GM12878 (cell line): Measurements from ENCODE around the gene USP17L17. TPM values are rescaled to one million over a fixed set of nuclear protein-coding genes. Genes with fewer than 3 reads are reported as not detected.
"Not testable (repeated sequence)": the region's sequence is repeated elsewhere in the genome, so short reads cannot be mapped to it uniquely, and the experiment has no call there.

Experiments
- ATAC-seq: fragments of 200-7000 bp; cut with Tn5 transposase; 3 replicates; pipeline ENCODE4 v1.9.1; 2020; ENCODE audit warnings: mild to moderate bottlenecking, moderate library complexity
- Bru-seq: library from RNA; stranded (reverse); fragments of 400-500 nt; gene quantifications from one replicate; lab custom pipeline; 2021; lab: Mats Ljungman, UMichigan
- BruChase-seq, 2 experiments: library from RNA; stranded (reverse); fragments of 400-500 nt; gene quantifications; one replicate each; lab custom pipeline; 2021; lab: Mats Ljungman, UMichigan
- BruUV-seq: library from RNA; stranded (reverse); fragments of 400-500 nt; replicated peaks from 2 replicates; lab custom pipeline; 2021; lab: Mats Ljungman, UMichigan
- CTCF ChIA-PET: fragments of 300-600 bp; sonication (Branson Sonifier 250); formaldehyde crosslinking; extraction: SDS; loops from one replicate; lab custom pipeline; 2021; ENCODE audit warnings: inconsistent platforms; lab: Yijun Ruan, JAX
- POLR2A ChIA-PET: fragments of 350-600 bp; formaldehyde crosslinking; extraction: SDS; loops from one replicate; lab custom pipeline; 2021; ENCODE audit warnings: inconsistent platforms; lab: Charles Lee
- RAD21 ChIA-PET: fragments of 300-600 bp; sonication (Branson Sonifier 250); formaldehyde crosslinking; loops from one replicate; lab custom pipeline; 2023; ENCODE audit warnings: antibody characterized with exemption; ENCODE audit not compliant: unreplicated experiment; lab: Charles Lee
- SMC1A ChIA-PET: fragments of 300-600 bp; sonication (Branson Sonifier 250); formaldehyde crosslinking; loops from one replicate; lab custom pipeline; 2023; ENCODE audit not compliant: unreplicated experiment, uncharacterized antibody; lab: Charles Lee
- DNase-seq: peaks from one replicate; pipeline ENCODE4 v3.0.0-alpha.2; 2011; ENCODE audit warnings: low read depth, low spot score
- FAIRE-seq: peaks from 3 replicates; lab custom pipeline; 2011; peaks lifted over from hg19 to GRCh38; lab: Jason Lieb, UNC
- H2AFZ ChIP-seq: 2 replicates; pipeline ENCODE4 v1.6.0; 2011; ENCODE audit warnings: low read depth, low read length, control low read depth; ENCODE audit not compliant: control insufficient read depth
- H3K27ac ChIP-seq: 2 replicates; pipeline ENCODE4 v1.5.1; 2011; ENCODE audit warnings: control low read depth; ENCODE audit not compliant: control insufficient read depth, insufficient read depth
- H3K27me3 ChIP-seq, 2 experiments: replicated peaks in 1 of 2; 2 replicates each; pipeline versions ENCODE4 v1.6.0 to v1.6.1; 2011; ENCODE audit warnings: low read length in 1 of 2; ENCODE audit not compliant: control insufficient read depth in 2 of 2, insufficient read depth in 2 of 2
- H3K36me3 ChIP-seq, 2 experiments: 2 replicates each; pipeline ENCODE4 v1.5.1; 2011; ENCODE audit warnings: low read length in 1 of 2; ENCODE audit not compliant: control insufficient read depth in 2 of 2, insufficient read depth in 2 of 2
- H3K4me1 ChIP-seq: 2 replicates; pipeline ENCODE4 v1.6.1; 2011; ENCODE audit warnings: mild to moderate bottlenecking, low read length, moderate library complexity, mixed read lengths; ENCODE audit not compliant: control insufficient read depth, insufficient read depth
- H3K4me2 ChIP-seq: 2 replicates; pipeline ENCODE4 v1.6.0; 2011; ENCODE audit warnings: control low read depth; ENCODE audit not compliant: control insufficient read depth, insufficient read depth
- H3K4me3 ChIP-seq: fragments of 200-600 bp; sonication (generic); 2 replicates; pipeline ENCODE4 v1.5.1; 2016
- H3K79me2 ChIP-seq: 2 replicates; pipeline ENCODE4 v1.6.0; 2011; ENCODE audit warnings: low read length; ENCODE audit not compliant: control insufficient read depth, insufficient read depth
- H3K9ac ChIP-seq: 2 replicates; pipeline ENCODE4 v1.8.0; 2011; ENCODE audit warnings: low read length, control low read depth, mixed read lengths; ENCODE audit not compliant: control insufficient read depth, insufficient read depth
- H3K9me3 ChIP-seq: replicated peaks from 3 replicates; pipeline ENCODE4 v1.5.1; 2011; ENCODE audit warnings: mild to moderate bottlenecking, low read length; ENCODE audit not compliant: control insufficient read depth, insufficient read depth
- H4K20me1 ChIP-seq: 2 replicates; pipeline ENCODE4 v1.6.0; 2011; ENCODE audit not compliant: control insufficient read depth, insufficient read depth
- whole genome bisulfite sequencing: methylation state at CpG from one replicate; pipeline ENCODE4 v1.1.6; 2016; ENCODE audit warnings: low lambda C conversion rate; ENCODE audit not compliant: insufficient replicate concordance, insufficient coverage; ENCODE audit errors: missing lambda C conversion rate; 5-methylcytosine and 5-hydroxymethylcytosine counted together
- in situ Hi-C: fragments of 300-500 bp; cut with MboI; formaldehyde crosslinking; loops from 9 replicates; pipeline ENCODE4 v1.14.3; 2018; ENCODE audit warnings: mixed read lengths
- intact Hi-C: fragments of 100-400 bp; cut with micrococcal nuclease; formaldehyde crosslinking; loops from one replicate; pipeline ENCODE4 v1.14.2; 2022; ENCODE audit not compliant: unreplicated experiment
- long read RNA-seq, 2 experiments: library from polyadenylated mRNA; unstranded; transcript quantifications; one replicate each; pipeline ENCODE4 v2.0.0, GENCODE V29; 2019 to 2020
- polyA minus RNA-seq, 3 experiments: library from RNA; depleted of rRNA, polyadenylated mRNA; stranded (reverse); fragments of >200 nt; gene quantifications; 2 replicates each; pipeline ENCODE4 v1.2.3, GENCODE V29; 2011
- polyA plus RNA-seq, 11 experiments: library from polyadenylated mRNA; depleted of rRNA in 4 of 11; unstranded in 6 of 11; stranded (reverse) in 5 of 11; fragments of >200 nt; fragmentation: Nextera tagmentation in 4 of 11; fragmentation: Illumina TruSeq in 1 of 11; extraction: Ambion mirVana in 4 of 11; extraction: Trizol in 1 of 11; gene quantifications; 1 replicate in 1 of 11; 2 replicates in 10 of 11; pipeline versions ENCODE4 v1.2.1 to v1.2.3, GENCODE V29; 2011 to 2016; ENCODE audit warnings: inconsistent platforms in 2 of 11, missing spikeins in 2 of 11, low read depth in 1 of 11
- total RNA-seq, 4 experiments: library from RNA; depleted of rRNA in 3 of 4; stranded (reverse); fragments of >200 nt in 3 of 4; fragmentation: Illumina TruSeq in 1 of 4; extraction: Trizol in 1 of 4; gene quantifications; 2 replicates each; pipeline versions ENCODE4 v1.2.1 to v1.2.3, GENCODE V29; 2013 to 2021

Gene USP17L17
- not detected in 2 replicates for total RNA-seq (2013; cell fraction: nucleolus; rRNA removed)
- total RNA-seq (2014; rRNA removed), result not detected in 2 replicates
- not detected in 2 replicates for total RNA-seq (2014; rRNA removed; fragmentation: Illumina TruSeq; extraction: Trizol)
- not detected in 2 replicates for total RNA-seq (2021)
- not detected for polyA plus RNA-seq (2011; ENCODE audit: low read depth)
- polyA plus RNA-seq (2011; rRNA removed), result not detected in 2 replicates
- polyA plus RNA-seq (2011; cell fraction: cytosol; rRNA removed), result not detected in 2 replicates
- not detected in 2 replicates for polyA plus RNA-seq (2011; cell fraction: nucleus; rRNA removed)
- polyA plus RNA-seq (2012), result not detected in 2 replicates
- not detected in 2 replicates for polyA plus RNA-seq (2014; fragmentation: Illumina TruSeq; extraction: Trizol)
- polyA plus RNA-seq (2014; fragmentation: Nextera tagmentation; extraction: Ambion mirVana), result not detected
- polyA plus RNA-seq (2014; rRNA removed), result not detected in 2 replicates
- polyA plus RNA-seq (2016; fragmentation: Nextera tagmentation; extraction: Ambion mirVana), result not detected
- not detected in 2 replicates for polyA minus RNA-seq (2011; rRNA and poly(A)+ RNA removed)
- not detected in 2 replicates for polyA minus RNA-seq (2011; cell fraction: cytosol; rRNA and poly(A)+ RNA removed)
- polyA minus RNA-seq (2011; cell fraction: nucleus; rRNA and poly(A)+ RNA removed), result not detected in 2 replicates
- Bru-seq, nascent RNA, result not detected
- not detected for BruChase-seq, experiment 1, labeled RNA remaining after a 6-hour chase
- BruChase-seq, experiment 2, labeled RNA remaining after a 2-hour chase, result not detected
- long read RNA-seq, experiment 1, result 0 reads
- long read RNA-seq, experiment 2, result 0 reads

- BruUV-seq, in situ Hi-C loops: not testable (repeated sequence)
Observed at GRCh38 chr4:9243579-9243978, at the start of gene USP17L17. Gene USP17L17, plus strand, starts transcription at chr4:9243879. Its CDS starts 0 bp downstream, at chr4:9243879.

GRCh38 chr4:9210357-9210756 is 33.3 kb upstream of the USP17L17 start, which contains the start of gene USP17L10:
Gene USP17L10, plus strand, starts transcription at chr4:9210657. Its CDS starts 0 bp downstream, at chr4:9210657.
- intact Hi-C loops, DNase-seq, ATAC-seq, H3K27me3 ChIP-seq, H4K20me1 ChIP-seq, H3K4me2 ChIP-seq, H3K9me3 ChIP-seq, H3K27ac ChIP-seq, SMC1A ChIA-PET, RAD21 ChIA-PET, H3K79me2 ChIP-seq, H2AFZ ChIP-seq, H3K4me1 ChIP-seq, in situ Hi-C loops, BruUV-seq, CTCF ChIA-PET, H3K36me3 ChIP-seq, POLR2A ChIA-PET, H3K4me3 ChIP-seq, H3K9ac ChIP-seq, FAIRE-seq: not testable (repeated sequence)
- no CpG with 5 or more reads among the region's 13 CpGs for WGBS

More at GRCh38 chr4:9243579-9243978, at the start of gene USP17L17:
- FAIRE-seq, H3K79me2 ChIP-seq, H3K9me3 ChIP-seq, H3K27me3 ChIP-seq, DNase-seq, RAD21 ChIA-PET, SMC1A ChIA-PET, intact Hi-C loops, H2AFZ ChIP-seq, H3K36me3 ChIP-seq, H3K4me1 ChIP-seq, H3K4me2 ChIP-seq, CTCF ChIA-PET, H3K9ac ChIP-seq, ATAC-seq, POLR2A ChIA-PET, H3K4me3 ChIP-seq, H4K20me1 ChIP-seq, H3K27ac ChIP-seq: not testable (repeated sequence)
- WGBS, result 66% methylated on average over 12 of the region's 14 CpGs

GRCh38 chr4:9214701-9215100 is 29.0 kb upstream of the USP17L17 start:
- H3K9me3 ChIP-seq, DNase-seq, H3K4me3 ChIP-seq, H3K27ac ChIP-seq, H2AFZ ChIP-seq, H3K4me1 ChIP-seq, SMC1A ChIA-PET, BruUV-seq, H3K27me3 ChIP-seq, RAD21 ChIA-PET, H3K4me2 ChIP-seq, H3K36me3 ChIP-seq, H3K9ac ChIP-seq, ATAC-seq, CTCF ChIA-PET, H4K20me1 ChIP-seq, in situ Hi-C loops, intact Hi-C loops, FAIRE-seq, H3K79me2 ChIP-seq, POLR2A ChIA-PET: not testable (repeated sequence)
- 47% methylated on average over 10 of the region's 14 CpGs for WGBS
